T-helper 17 cell (primary cell): ENCODE measurements around the gene PLEKHH3. TPM values are rescaled to one million over a fixed set of nuclear protein-coding genes. Genes with fewer than 3 reads are reported as not detected.

Experiments
- ATAC-seq: fragments of 150-1000 bp; cut with Tn5 transposase; 2 replicates; pipeline ENCODE4 v1.10.0; 2021; ENCODE audit warnings: mild to moderate bottlenecking, moderate library complexity
- DNase-seq, 3 donors: peaks; one replicate each; pipeline versions ENCODE4 v3.0.0 to v3.0.0-alpha.2; 2020 to 2021
- H3K9me3 ChIP-seq: one replicate; pipeline ENCODE4 v1.7.0; 2013; ENCODE audit warnings: low read length, mild to moderate bottlenecking; ENCODE audit not compliant: control insufficient read depth, poor library complexity, severe bottlenecking
- H3K27ac Mint-ChIP-seq: one replicate; pipeline ENCODE4 v1.8.0; 2022; ENCODE audit warnings: mild to moderate bottlenecking, moderate library complexity, mixed read lengths
- H3K27me3 Mint-ChIP-seq: one replicate; pipeline ENCODE4 v1.8.0; 2022; ENCODE audit warnings: mixed read lengths
- H3K36me3 Mint-ChIP-seq: one replicate; pipeline ENCODE4 v1.8.0; 2022; ENCODE audit warnings: low read depth, mixed read lengths
- H3K4me1 Mint-ChIP-seq: one replicate; pipeline ENCODE4 v1.8.0; 2022; ENCODE audit warnings: mild to moderate bottlenecking, mixed read lengths
- H3K4me3 Mint-ChIP-seq: one replicate; pipeline ENCODE4 v1.8.0; 2022; ENCODE audit warnings: mild to moderate bottlenecking, moderate library complexity, mixed read lengths
- total RNA-seq, 4 donors: library from RNA in 2 of 4; stranded (reverse) in 2 of 4; gene quantifications; one replicate each; pipeline ENCODE4 v1.2.3 and lab custom pipeline; 2022 to 2026

Gene PLEKHH3
- total RNA-seq, 2 donors from 2014 or later: 0.78 to 0.85 TPM

DNA sequence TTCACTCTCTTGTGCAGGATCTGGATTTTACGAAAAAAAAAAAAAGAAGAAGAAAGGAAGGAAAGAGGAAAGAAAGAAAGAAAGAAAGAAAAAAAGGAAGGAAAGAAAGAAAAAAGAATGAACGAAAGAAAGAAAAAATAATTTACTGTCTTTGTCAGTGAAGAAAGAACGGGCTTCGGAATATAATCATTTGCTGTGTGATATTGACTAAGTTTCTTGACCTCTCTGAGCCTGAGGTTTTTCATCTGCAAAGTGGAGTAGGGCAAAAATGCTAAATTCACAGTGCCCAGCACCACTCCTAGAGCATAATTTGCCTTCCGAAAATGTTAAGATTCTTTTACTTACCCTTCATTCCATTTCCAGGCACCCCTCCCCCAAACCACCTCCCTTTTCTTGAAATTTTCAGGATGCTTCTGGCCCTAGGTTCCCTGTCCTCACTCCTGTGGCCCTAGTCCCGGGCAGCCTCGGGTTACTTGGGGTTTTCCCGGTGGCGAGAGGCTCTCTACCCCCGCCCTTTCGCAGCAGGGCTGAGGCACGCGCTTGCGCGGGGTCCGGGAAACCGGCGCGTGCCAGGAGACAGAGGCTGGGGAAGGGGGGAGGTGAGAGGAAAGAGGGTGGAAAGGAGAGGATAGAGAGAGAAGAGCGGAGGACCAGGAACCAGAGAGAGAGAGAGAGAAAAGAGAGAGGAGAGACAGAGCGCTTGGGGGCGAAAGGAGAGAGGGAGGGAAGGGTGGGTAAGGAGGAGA is 5.4 kb upstream of the PLEKHH3 start, which contains the start of gene CNTNAP1:
TSS of gene CNTNAP1 (plus strand) at position 556 of the 746 bp plus-strand sequence. CDS start 299 bp downstream, outside the sequence.
- no peaks in the 10 kb centered on the region for H3K9me3 ChIP-seq
- ATAC-seq: no peak
- Mint-ChIP-seq H3K36me3 (peaks cover 5% of the 10 kb centered on the region), H3K4me3 (peak within 1 kb of the TSS; percentile 90), H3K27me3 (peaks cover 16% of the 10 kb centered on the region), H3K4me1 (peaks cover 42% of the 10 kb centered on the region), H3K27ac (peak within 1 kb of the TSS; percentile 78)
- no peak for DNase-seq

DNA sequence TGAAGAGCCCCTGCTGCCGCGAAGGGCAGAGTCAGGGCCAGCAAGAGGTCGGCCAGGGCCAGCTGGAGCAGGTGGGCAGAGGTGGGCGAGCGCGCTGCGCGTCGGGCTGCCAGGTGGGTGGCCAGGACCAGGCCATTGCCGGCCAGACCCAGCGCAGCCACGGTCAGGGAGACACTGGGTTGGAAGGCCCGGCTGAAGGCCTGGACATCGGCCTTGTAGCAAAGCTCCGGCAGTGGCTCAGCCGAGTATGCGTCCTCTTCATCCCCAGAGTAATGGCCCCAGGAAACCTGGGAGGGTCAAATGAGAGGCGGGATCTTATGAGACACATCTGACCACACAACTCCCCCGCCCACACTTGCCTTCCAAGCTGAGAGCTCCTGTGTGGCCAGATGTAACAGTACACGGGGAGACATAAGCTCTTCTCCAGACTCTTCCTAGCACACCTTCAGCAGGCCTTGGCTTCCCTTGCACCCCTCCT is 3.6 kb upstream of the PLEKHH3 start:
- H3K4me3 Mint-ChIP-seq: peak overlapping the region; percentile 77
- H3K4me1 Mint-ChIP-seq: peaks cover 44% of the 10 kb centered on the region
- H3K27ac Mint-ChIP-seq: no peak overlapping the region

DNA sequence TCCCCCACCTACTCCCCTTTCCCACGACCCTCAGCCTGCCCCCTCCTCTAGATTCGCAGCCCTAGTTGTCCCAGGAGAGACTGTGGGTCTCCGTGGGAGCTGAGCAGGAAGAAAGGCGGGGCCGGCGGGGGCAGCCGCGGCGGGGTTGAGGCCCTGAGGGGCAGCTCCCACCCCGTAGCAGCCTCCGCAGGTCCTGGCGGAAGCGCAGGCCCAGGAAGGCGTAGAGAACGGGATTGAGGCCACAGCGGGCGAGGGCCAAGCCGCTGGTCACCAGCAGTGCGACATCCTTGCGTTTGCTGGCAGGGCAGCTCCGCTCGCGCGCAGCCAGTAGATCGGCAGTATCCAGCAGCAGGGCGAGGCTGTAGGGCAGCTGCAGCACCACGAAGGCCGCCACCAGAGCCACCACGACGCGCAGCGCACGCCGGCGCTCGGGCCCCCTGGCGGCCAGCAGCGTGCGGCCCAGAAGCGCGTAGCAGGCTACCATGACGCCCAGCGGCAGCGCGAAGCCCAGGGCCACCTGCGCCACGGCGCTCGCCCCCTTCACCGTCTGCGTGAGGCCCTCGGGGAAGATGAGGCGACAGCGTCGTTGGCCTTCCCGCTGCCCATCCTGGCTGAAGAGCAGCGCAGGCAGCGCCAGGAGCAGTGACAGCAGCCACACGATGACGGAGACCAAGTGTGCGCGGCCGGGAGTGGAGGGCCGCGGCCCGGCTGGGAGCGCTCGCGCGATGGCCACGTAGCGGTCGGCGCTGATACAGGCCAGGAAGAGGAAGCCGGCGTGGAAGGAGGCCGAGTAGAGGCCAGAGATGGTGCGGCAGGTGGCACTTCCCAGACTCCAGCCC is 2.9 kb upstream of the PLEKHH3 start:
- Mint-ChIP-seq H3K27me3 (peaks cover 20% of the 10 kb centered on the region), H3K27ac (peak overlapping the region; percentile 39), H3K4me1 (peaks cover 46% of the 10 kb centered on the region), H3K36me3 (peaks cover 4% of the 10 kb centered on the region), H3K4me3 (peak overlapping the region; percentile 95)
- no peaks in the 10 kb centered on the region for H3K9me3 ChIP-seq
- DNase-seq (peak; percentile 66 to 69 (median 68)), ATAC-seq (peak; percentile 58)

More for the DNA sequence above, 3.6 kb upstream of the PLEKHH3 start:
- H3K27me3 Mint-ChIP-seq: peaks cover 16% of the 10 kb centered on the region
- ATAC-seq: no peak
- H3K36me3 Mint-ChIP-seq: peaks cover 4% of the 10 kb centered on the region
- no peak for DNase-seq
- H3K9me3 ChIP-seq: no peaks in the 10 kb centered on the region

DNA sequence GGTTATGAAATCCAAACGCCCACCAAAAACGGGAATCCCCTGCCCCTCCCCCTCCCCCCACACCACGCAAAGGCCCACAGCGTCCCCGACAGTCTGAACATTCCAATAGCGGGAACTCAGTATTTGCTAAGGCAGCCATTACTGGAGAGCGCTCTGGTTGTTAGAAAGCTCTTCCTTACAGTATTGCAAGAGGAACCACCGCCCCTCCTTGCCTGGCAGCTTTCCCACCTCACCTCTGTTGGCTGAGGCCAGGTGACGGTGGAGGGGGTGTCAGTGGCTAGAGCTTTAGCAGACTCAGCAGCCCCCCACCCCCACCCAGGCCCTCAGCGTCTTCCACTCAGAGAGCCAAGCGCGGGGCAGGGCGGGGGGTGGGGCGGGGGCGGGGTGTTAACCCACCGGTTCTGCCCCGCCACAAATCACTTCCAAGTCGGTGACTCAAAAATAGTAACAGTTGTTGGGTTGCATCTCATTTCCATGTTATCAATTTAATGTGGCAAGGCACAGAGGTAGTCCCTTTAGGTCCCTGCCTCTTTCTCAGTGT is 2.2 kb upstream of the PLEKHH3 start:
- peaks cover 53% of the 10 kb centered on the region for H3K4me1 Mint-ChIP-seq
- peak in 1 of 3 donors; percentile 41 for DNase-seq
- H3K9me3 ChIP-seq: no peaks in the 10 kb centered on the region
- peaks cover 27% of the 10 kb centered on the region for H3K27me3 Mint-ChIP-seq
- peak overlapping the region; percentile 39 for H3K27ac Mint-ChIP-seq
- no peak for ATAC-seq
- peak overlapping the region; percentile 95 for H3K4me3 Mint-ChIP-seq
- peaks cover 4% of the 10 kb centered on the region for H3K36me3 Mint-ChIP-seq

DNA sequence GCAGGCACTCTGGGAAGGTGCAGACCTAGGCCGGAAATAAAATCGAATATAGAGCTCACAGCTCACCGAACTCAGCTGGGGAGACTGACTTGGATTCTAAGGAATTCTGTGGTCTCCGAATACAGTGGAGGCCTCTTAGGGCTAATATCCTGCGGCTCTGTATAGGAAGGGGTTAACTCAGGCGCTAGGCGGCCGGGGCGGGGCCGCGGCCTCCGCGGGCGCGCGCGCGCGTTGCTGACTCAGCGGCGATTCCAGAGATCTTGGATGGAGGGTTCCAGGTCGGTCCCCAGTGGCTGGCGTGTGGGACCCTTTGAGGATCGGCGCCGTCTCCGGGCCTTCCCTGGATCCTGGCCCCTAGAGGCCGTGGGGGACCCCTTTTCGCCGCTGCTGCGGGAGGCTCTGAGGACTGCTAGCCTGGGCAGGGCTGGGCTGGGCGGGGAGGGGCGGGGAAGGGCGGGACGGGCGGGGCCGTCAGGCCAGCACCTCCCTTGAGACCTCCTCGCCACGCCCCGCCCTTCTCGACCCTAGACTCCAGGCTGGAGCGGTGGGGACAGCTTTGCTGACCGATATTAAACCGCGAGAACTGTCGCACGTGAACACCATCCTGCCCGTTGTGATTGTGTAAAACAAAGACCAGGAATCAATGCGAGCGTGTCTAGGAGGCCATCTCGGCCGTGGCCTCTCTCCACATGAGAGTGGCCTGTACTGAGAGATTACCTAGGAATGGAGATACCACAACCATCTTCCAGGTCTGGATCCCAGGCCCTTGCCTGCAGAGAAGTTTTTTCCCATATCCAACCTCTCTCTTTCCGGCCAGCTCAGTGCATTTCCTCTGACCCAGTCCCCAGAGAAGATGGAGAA is 1.4 kb upstream of the PLEKHH3 start:
- H3K27me3 Mint-ChIP-seq: peaks cover 22% of the 10 kb centered on the region
- peaks cover 48% of the 10 kb centered on the region for H3K4me1 Mint-ChIP-seq
- DNase-seq (peak; percentile 54 to 65 (median 64)), ATAC-seq (peak; percentile 26)
- H3K4me3 Mint-ChIP-seq: peak overlapping the region; percentile 95
- no peaks in the 10 kb centered on the region for H3K9me3 ChIP-seq
- H3K27ac Mint-ChIP-seq: peak overlapping the region; percentile 66
- peaks cover 4% of the 10 kb centered on the region for H3K36me3 Mint-ChIP-seq

DNA sequence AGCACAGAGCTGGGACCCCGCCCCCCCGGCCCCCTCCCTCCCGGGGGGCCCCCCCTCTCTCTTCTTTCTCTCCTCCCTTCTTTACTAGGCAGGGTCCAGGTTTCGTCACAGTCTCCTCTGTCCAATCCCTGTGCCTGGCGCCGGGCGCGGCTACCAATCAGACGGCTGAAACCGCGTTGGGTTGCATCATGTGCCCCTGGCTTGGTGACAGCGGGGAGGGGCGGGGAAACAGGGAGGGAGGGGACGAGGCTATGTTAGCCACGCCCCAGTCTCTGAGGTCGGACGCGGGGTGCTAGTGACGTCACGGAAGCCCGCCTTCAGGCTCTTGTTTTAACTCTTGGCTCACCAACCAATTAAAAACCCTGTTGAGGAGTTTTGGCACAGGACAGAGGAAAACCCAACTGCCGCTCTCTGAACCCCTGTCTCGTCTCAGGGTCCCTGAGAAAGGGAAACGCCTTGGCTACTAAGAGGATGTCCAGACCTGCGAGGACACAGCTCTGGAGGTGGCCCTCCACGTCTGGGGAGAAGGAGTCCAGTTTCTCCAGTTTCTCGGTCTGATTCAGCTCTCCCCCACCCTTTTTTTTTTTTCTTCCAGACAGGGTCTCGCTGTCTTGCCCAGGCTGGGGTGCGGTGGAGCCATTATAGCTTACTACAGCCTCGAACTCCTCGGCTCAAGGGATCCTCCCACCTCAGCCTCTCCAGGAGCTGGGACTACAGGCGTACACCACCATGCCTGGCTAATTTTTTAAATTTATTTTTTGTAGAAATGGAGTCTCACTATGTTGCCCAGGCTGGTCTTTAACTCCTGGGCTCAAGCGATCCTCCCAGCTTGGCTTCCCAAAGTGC is 441 bp upstream of the PLEKHH3 start:
- Mint-ChIP-seq H3K27ac (peak overlapping the region; percentile 66), H3K27me3 (peaks cover 20% of the 10 kb centered on the region), H3K36me3 (peaks cover 4% of the 10 kb centered on the region), H3K4me1 (peaks cover 41% of the 10 kb centered on the region), H3K4me3 (peak overlapping the region; percentile 95)
- no peaks in the 10 kb centered on the region for H3K9me3 ChIP-seq
- DNase-seq (peak; percentile 90 to 98 (median 95)), ATAC-seq (peak; percentile 87)

DNA sequence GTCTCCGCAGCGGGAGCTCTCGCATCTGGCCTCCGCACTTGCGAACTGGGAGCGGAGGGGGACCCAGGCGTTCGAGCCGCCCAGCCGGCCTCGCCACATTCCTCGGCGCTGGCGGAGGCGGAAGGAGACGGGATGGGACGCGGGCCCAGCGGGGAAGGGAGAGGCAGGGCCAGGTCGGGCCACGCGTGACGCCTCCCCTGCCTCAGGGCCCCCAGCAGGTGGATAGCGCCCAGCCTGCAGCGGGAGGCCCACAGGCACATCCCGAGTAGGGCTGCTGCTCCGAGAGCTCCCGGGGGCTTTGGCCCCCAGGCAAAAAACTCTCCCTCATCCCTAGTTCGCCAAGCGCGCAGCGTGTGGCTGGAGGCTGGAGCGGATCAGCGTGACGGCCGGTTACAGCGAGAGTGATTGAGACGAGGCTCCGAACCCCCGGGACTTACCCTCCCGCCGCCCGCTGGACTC is 800 bp downstream of the PLEKHH3 start:
- H3K4me3 Mint-ChIP-seq: peak overlapping the region; percentile 95
- ATAC-seq (no peak), DNase-seq (no peak)
- peaks cover 18% of the 10 kb centered on the region for H3K27me3 Mint-ChIP-seq
- peaks cover 4% of the 10 kb centered on the region for H3K36me3 Mint-ChIP-seq
- H3K9me3 ChIP-seq: no peaks in the 10 kb centered on the region
- no peak overlapping the region for H3K27ac Mint-ChIP-seq
- H3K4me1 Mint-ChIP-seq: peaks cover 36% of the 10 kb centered on the region

DNA sequence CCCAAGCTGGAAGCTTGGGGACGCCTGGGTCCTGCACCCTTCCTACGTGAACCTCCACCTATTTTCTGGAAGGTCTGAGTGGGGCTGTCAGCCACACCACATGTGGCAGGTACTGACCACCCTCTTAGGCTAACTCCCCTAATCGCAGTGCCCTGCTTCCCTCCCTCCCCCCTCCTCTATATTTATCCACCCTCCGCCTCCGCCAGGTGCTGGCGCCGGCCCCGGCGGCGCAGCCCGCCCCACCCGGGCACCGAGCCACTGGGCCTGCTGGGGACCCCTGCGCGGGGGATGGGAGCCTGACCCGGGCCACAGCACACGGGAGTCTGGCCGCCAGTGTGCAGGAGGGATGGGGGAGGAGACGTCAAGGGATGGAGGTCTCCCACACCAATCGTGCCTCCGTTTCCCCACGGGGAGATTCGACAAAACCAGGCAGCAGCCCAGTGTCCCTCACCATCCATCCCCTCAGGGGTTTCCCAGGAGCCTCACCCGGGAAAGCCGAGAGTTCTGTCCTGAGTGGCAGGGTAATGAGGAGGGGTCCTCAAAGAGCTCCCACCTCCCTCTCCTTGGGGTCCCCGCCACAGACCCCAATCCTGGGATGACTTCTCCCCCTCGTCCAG is 1.3 kb downstream of the PLEKHH3 start:
- Mint-ChIP-seq H3K36me3 (peaks cover 2% of the 10 kb centered on the region), H3K27me3 (peaks cover 18% of the 10 kb centered on the region), H3K27ac (no peak overlapping the region), H3K4me3 (peak overlapping the region; percentile 95), H3K4me1 (peaks cover 35% of the 10 kb centered on the region)
- ATAC-seq (no peak), DNase-seq (no peak)
- no peaks in the 10 kb centered on the region for H3K9me3 ChIP-seq

DNA sequence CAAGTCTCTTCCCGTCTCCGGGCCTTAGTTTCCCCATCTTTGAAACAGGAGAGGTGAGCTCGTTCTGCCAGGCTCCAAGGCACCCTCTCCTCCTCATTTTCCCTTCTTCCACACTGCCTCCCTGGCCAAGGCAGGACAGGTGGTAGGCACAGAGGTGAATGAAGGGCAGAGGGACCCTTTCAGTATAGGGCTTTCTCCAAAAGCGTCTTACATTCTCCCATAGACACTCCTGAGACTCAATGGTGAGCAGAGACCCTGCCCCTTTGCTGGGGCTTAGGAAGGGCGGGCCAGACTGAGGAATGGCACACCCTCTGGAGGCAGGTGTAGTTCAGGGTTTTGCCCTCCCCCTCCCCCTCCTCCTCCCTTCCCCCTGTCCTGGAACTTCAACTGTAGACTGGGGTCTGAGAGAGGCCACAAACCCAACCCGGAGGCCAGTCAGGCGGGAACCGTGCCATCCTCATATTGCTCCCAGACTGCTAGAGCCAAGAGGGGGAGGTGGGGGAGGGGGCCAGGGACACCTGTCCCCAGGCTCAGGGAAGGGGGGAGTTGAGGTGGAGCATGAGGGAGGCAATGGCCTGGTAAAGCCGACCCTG is 1.9 kb downstream of the PLEKHH3 start:
- H3K27me3 Mint-ChIP-seq: peaks cover 18% of the 10 kb centered on the region
- H3K4me3 Mint-ChIP-seq: peak overlapping the region; percentile 33
- no peak for DNase-seq
- no peak overlapping the region for H3K27ac Mint-ChIP-seq
- H3K4me1 Mint-ChIP-seq: peaks cover 36% of the 10 kb centered on the region
- H3K36me3 Mint-ChIP-seq: peaks cover 2% of the 10 kb centered on the region
- no peak for ATAC-seq
- H3K9me3 ChIP-seq: no peaks in the 10 kb centered on the region

DNA sequence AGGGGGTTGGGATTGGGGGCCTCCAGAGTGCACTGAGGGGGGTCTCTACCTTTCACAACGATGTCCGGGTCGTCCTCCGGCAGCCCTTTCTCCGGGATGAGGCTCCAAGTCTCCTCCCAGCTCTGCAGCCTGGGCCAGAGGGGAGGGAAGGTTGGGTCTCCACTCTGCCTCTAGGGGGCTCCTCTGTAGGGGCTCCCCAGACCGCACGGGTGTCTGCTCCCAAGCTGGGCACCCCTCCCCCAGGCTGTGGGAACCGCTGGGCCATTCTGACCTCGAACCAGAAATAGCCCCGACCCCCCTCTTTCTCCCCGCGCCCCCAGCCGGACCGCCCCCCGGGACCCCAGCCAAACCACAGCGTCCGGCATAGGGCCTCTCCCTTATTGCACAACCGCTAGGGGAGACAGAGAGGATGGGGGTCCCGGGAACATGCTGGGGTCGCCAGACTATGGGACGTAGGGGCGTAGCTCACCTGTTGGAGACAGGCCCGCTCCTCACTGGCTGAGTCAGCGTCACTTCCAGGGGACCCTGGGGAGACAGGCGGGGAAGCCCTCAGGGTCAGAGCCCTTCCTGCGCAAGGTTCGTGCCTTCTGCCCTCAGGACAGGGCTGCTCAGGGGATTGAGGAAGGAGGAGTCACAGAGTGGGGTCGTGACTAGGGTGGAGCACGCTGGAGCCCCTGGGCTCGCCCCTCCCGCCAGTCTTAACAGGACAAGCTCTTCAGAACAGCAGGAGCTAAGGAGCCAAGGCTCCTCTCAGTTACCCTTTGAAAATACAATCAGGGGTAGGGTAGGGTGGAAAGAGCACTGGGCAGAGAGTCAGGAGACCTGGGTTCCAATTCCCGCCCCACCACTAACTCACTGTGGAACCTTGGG is 2.7 kb downstream of the PLEKHH3 start:
- Mint-ChIP-seq H3K4me1 (peaks cover 33% of the 10 kb centered on the region), H3K27me3 (peaks cover 18% of the 10 kb centered on the region), H3K4me3 (peak overlapping the region; percentile 33), H3K27ac (no peak overlapping the region), H3K36me3 (peaks cover 2% of the 10 kb centered on the region)
- H3K9me3 ChIP-seq: no peaks in the 10 kb centered on the region
- ATAC-seq (no peak), DNase-seq (no peak)
